Epithelial cell of esophagus (primary cell): ENCODE results near the gene ETV6.

Source experiments
- DNase-seq: peaks from one replicate; pipeline ENCODE4 v3.0.0; 2010; ENCODE audit warnings: low read depth
- H3K4me3 ChIP-seq: 2 replicates; pipeline ENCODE4 v1.5.1; 2011; ENCODE audit warnings: mild to moderate bottlenecking, low read length, control low read depth
- CTCF ChIP-seq: IDR thresholded peaks from 2 replicates; pipeline ENCODE4 v1.5.1; 2011; ENCODE audit warnings: low read depth, mild to moderate bottlenecking, low read length, control low read depth, inconsistent platforms; ENCODE audit not compliant: insufficient read depth; ENCODE audit errors: missing control alignments

The ETV6 gene

GRCh38 chr12:11943919-11944700 is 294.6 kb downstream of the ETV6 start:
- TF ChIP-seq CTCF: no peak
- DNase-seq: no peak
- H3K4me3 ChIP-seq: no peak overlapping the region
